GM12878 (cell line): ENCODE results near the gene STK16. TPM values are rescaled to one million over a fixed set of nuclear protein-coding genes. Genes with fewer than 3 reads are reported as not detected.

Experiments used
- ATAC-seq: fragments of 200-7000 bp; cut with Tn5 transposase; 3 replicates; pipeline ENCODE4 v1.9.1; 2020; ENCODE audit warnings: mild to moderate bottlenecking, moderate library complexity
- BruUV-seq: library from RNA; stranded (reverse); fragments of 400-500 nt; replicated peaks from 2 replicates; lab custom pipeline; 2021; lab: Mats Ljungman, UMichigan
- CTCF ChIA-PET: fragments of 300-600 bp; sonication (Branson Sonifier 250); formaldehyde crosslinking; extraction: SDS; loops from one replicate; lab custom pipeline; 2021; ENCODE audit warnings: inconsistent platforms; lab: Yijun Ruan, JAX
- POLR2A ChIA-PET: fragments of 350-600 bp; formaldehyde crosslinking; extraction: SDS; loops from one replicate; lab custom pipeline; 2021; ENCODE audit warnings: inconsistent platforms; lab: Charles Lee
- RAD21 ChIA-PET: fragments of 300-600 bp; sonication (Branson Sonifier 250); formaldehyde crosslinking; loops from one replicate; lab custom pipeline; 2023; ENCODE audit warnings: antibody characterized with exemption; ENCODE audit not compliant: unreplicated experiment; lab: Charles Lee
- SMC1A ChIA-PET: fragments of 300-600 bp; sonication (Branson Sonifier 250); formaldehyde crosslinking; loops from one replicate; lab custom pipeline; 2023; ENCODE audit not compliant: unreplicated experiment, uncharacterized antibody; lab: Charles Lee
- DNase-seq: peaks from one replicate; pipeline ENCODE4 v3.0.0-alpha.2; 2011; ENCODE audit warnings: low read depth, low spot score
- FAIRE-seq: peaks from 3 replicates; lab custom pipeline; 2011; peaks lifted over from hg19 to GRCh38; lab: Jason Lieb, UNC
- H2AFZ ChIP-seq: 2 replicates; pipeline ENCODE4 v1.6.0; 2011; ENCODE audit warnings: low read depth, low read length, control low read depth; ENCODE audit not compliant: control insufficient read depth
- H3K27ac ChIP-seq: 2 replicates; pipeline ENCODE4 v1.5.1; 2011; ENCODE audit warnings: control low read depth; ENCODE audit not compliant: control insufficient read depth, insufficient read depth
- H3K27me3 ChIP-seq, 2 experiments: replicated peaks in 1 of 2; 2 replicates each; pipeline versions ENCODE4 v1.6.0 to v1.6.1; 2011; ENCODE audit warnings: low read length in 1 of 2; ENCODE audit not compliant: control insufficient read depth in 2 of 2, insufficient read depth in 2 of 2
- H3K36me3 ChIP-seq, 2 experiments: 2 replicates each; pipeline ENCODE4 v1.5.1; 2011; ENCODE audit warnings: low read length in 1 of 2; ENCODE audit not compliant: control insufficient read depth in 2 of 2, insufficient read depth in 2 of 2
- H3K4me1 ChIP-seq: 2 replicates; pipeline ENCODE4 v1.6.1; 2011; ENCODE audit warnings: mild to moderate bottlenecking, low read length, moderate library complexity, mixed read lengths; ENCODE audit not compliant: control insufficient read depth, insufficient read depth
- H3K4me2 ChIP-seq: 2 replicates; pipeline ENCODE4 v1.6.0; 2011; ENCODE audit warnings: control low read depth; ENCODE audit not compliant: control insufficient read depth, insufficient read depth
- H3K4me3 ChIP-seq: fragments of 200-600 bp; sonication (generic); 2 replicates; pipeline ENCODE4 v1.5.1; 2016
- H3K79me2 ChIP-seq: 2 replicates; pipeline ENCODE4 v1.6.0; 2011; ENCODE audit warnings: low read length; ENCODE audit not compliant: control insufficient read depth, insufficient read depth
- H3K9ac ChIP-seq: 2 replicates; pipeline ENCODE4 v1.8.0; 2011; ENCODE audit warnings: low read length, control low read depth, mixed read lengths; ENCODE audit not compliant: control insufficient read depth, insufficient read depth
- H3K9me3 ChIP-seq: replicated peaks from 3 replicates; pipeline ENCODE4 v1.5.1; 2011; ENCODE audit warnings: mild to moderate bottlenecking, low read length; ENCODE audit not compliant: control insufficient read depth, insufficient read depth
- H4K20me1 ChIP-seq: 2 replicates; pipeline ENCODE4 v1.6.0; 2011; ENCODE audit not compliant: control insufficient read depth, insufficient read depth
- BHLHE40 ChIP-seq, 2 experiments: fragments of 450-650 bp in 1 of 2; IDR thresholded peaks; 2 replicates each; pipeline ENCODE4 v1.6.1; 2011 to 2017; ENCODE audit warnings: low read depth in 2 of 2, borderline replicate concordance in 1 of 2, improper control_type of control experiment in 1 of 2, low read length in 1 of 2, mild to moderate bottlenecking in 1 of 2
- HDGF ChIP-seq: fragments of 450-650 bp; IDR thresholded peaks from 2 replicates; pipeline ENCODE4 v1.6.1; 2016; ENCODE audit warnings: antibody characterized with exemption
- WRNIP1 ChIP-seq: IDR thresholded peaks from 2 replicates; pipeline ENCODE4 v1.6.1; 2011; ENCODE audit warnings: low read depth, low read length, improper control_type of control experiment, borderline replicate concordance
- WGBS: methylation state at CpG from one replicate; pipeline ENCODE4 v1.1.6; 2016; ENCODE audit warnings: low lambda C conversion rate; ENCODE audit not compliant: insufficient replicate concordance, insufficient coverage; ENCODE audit errors: missing lambda C conversion rate; 5-methylcytosine and 5-hydroxymethylcytosine counted together
- in situ Hi-C: fragments of 300-500 bp; cut with MboI; formaldehyde crosslinking; loops from 9 replicates; pipeline ENCODE4 v1.14.3; 2018; ENCODE audit warnings: mixed read lengths
- intact Hi-C: fragments of 100-400 bp; cut with micrococcal nuclease; formaldehyde crosslinking; loops from one replicate; pipeline ENCODE4 v1.14.2; 2022; ENCODE audit not compliant: unreplicated experiment
- polyA plus RNA-seq, 11 experiments: library from polyadenylated mRNA; depleted of rRNA in 4 of 11; unstranded in 6 of 11; stranded (reverse) in 5 of 11; fragments of >200 nt; fragmentation: Nextera tagmentation in 4 of 11; fragmentation: Illumina TruSeq in 1 of 11; extraction: Ambion mirVana in 4 of 11; extraction: Trizol in 1 of 11; gene quantifications; 1 replicate in 1 of 11; 2 replicates in 10 of 11; pipeline versions ENCODE4 v1.2.1 to v1.2.3, GENCODE V29; 2011 to 2016; ENCODE audit warnings: inconsistent platforms in 2 of 11, missing spikeins in 2 of 11, low read depth in 1 of 11
- total RNA-seq, 4 experiments: library from RNA; depleted of rRNA in 3 of 4; stranded (reverse); fragments of >200 nt in 3 of 4; fragmentation: Illumina TruSeq in 1 of 4; extraction: Trizol in 1 of 4; gene quantifications; 2 replicates each; pipeline versions ENCODE4 v1.2.1 to v1.2.3, GENCODE V29; 2013 to 2021
- TF ChIP-seq, protein P1 (sequence below): IDR thresholded peaks from 2 replicates; pipeline ENCODE4 v1.6.1; 2012; ENCODE audit warnings: low read depth, low read length, improper control_type of control experiment

Gene STK16
- total and polyA plus RNA-seq, 10 of the 15 experiments (the other 5 are each of a cell fraction or from before 2014, with no cell fraction given), result 4.3 to 50.1 (median 17.9) TPM

DNA sequence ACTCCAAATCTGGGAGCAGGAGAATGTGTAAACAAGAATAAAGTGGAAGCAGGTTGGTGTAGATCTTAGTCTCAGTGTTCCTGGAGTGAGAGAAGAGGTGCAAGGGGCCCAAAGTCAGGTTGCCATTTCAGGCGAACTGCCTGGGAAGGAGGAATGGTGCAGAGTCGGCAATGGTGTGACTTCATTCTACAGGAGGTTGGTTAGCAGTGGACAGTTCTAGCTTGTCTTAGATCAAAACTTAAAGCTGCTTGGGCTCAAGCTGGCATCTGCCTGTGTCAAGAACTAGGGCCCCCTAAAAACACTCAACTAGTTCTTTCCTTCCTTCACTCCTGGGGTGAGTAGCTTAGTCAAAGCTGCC, 3.5 kb downstream of the STK16 start:
- no TSS peak for BruUV-seq
- intact Hi-C loops, result no loop called here
- Histone ChIP-seq H3K27me3 (no peaks in the 10 kb centered on the region), H3K9me3 (no peaks in the 10 kb centered on the region), H3K27ac (peak overlapping the region; percentile 58), H3K9ac (peak overlapping the region; percentile 13; the same call in 1 of the 2 replicates), H3K4me2 (peak overlapping the region; percentile 9), H3K4me1 (peaks cover 53% of the 10 kb centered on the region), H3K36me3 (peaks cover 12 to 19% of the 10 kb centered on the region in 2 experiments), H4K20me1 (0 out of 2 replicates have a peak, but pooled peaks cover 4% of the 10 kb centered on the region), H2AFZ (no peak overlapping the region), H3K79me2 (peaks cover 60% of the 10 kb centered on the region), H3K4me3 (peak overlapping the region; percentile 35; the same call in 1 of the 2 replicates)
- ATAC-seq (no peak), FAIRE-seq (no peak), DNase-seq (no peak)
- TF ChIP-seq, protein P1, sequence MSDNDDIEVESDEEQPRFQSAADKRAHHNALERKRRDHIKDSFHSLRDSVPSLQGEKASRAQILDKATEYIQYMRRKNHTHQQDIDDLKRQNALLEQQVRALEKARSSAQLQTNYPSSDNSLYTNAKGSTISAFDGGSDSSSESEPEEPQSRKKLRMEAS, result no peak
- 0 out of 2 replicates have a peak, but pooled peaks have one; percentile 5 for TF ChIP-seq HDGF
- no peak for TF ChIP-seq WRNIP1
- no peak for TF ChIP-seq BHLHE40 (IDR thresholded peaks at IDR 0.05; ENCODE audit: borderline replicate concordance in 1 of 2, low read depth in 2 of 2, low read length in 1 of 2)
- ChIA-PET SMC1A (interaction anchor here (1.2 to 8.6 kb wide), 10 partner anchors 11 to 89 kb away, joined by 3 to 98 read pairs (median 11); partner anchors contain the start of genes ANKZF1, ATG9A, CNPPD1 and DNAJB2), POLR2A (interaction anchor here (0.5 to 9.0 kb wide), 14 partner anchors 9 to 97 kb away, joined by 3 to 160 read pairs (median 6); partner anchors contain the start of genes ANKZF1, ATG9A, CNPPD1 and DNAJB2), CTCF (interaction anchor here (0.6 to 5.5 kb wide), 12 partner anchors 10 to 958 kb away, joined by 3 to 69 read pairs (median 4); partner anchors contain the start of genes ANKZF1, ATG9A, CNPPD1 and DNAJB2), RAD21 (interaction anchor here (0.5 to 3.2 kb wide), 15 partner anchors 9 to 893 kb away, joined by 3 to 46 read pairs (median 5); partner anchors contain the start of genes ANKZF1, ATG9A, CNPPD1 and DNAJB2)
- 15% methylated on average over 2 of the region's 2 CpGs for WGBS
- in situ Hi-C loops, result no loop called here
